Duodenal mucosa (tissue), 2 donors: ENCODE data around the gene MTPN.

ENCODE experiments used
- H3K27ac ChIP-seq: one replicate; pipeline ENCODE4 v1.7.0; 2013; ENCODE audit warnings: low read depth, low read length
- H3K27me3 ChIP-seq, 2 donors: one replicate each; pipeline ENCODE4 v1.7.0; 2013; ENCODE audit warnings: low read length in 2 of 2, control low read depth in 1 of 2; ENCODE audit not compliant: insufficient read depth in 2 of 2, control insufficient read depth in 1 of 2
- H3K36me3 ChIP-seq, 2 donors: one replicate each; pipeline ENCODE4 v1.7.0; 2013; ENCODE audit warnings: low read length in 2 of 2, control low read depth in 1 of 2; ENCODE audit not compliant: insufficient read depth in 2 of 2, control insufficient read depth in 1 of 2
- H3K4me1 ChIP-seq, 2 donors: one replicate each; pipeline ENCODE4 v1.7.0; 2013; ENCODE audit warnings: low read length in 2 of 2, control low read depth in 1 of 2; ENCODE audit not compliant: insufficient read depth in 2 of 2, control insufficient read depth in 1 of 2
- H3K4me3 ChIP-seq, 2 donors: one replicate each; pipeline ENCODE4 v1.7.0; 2013; ENCODE audit warnings: low read length in 2 of 2, low read depth in 1 of 2
- H3K9ac ChIP-seq, 2 donors: one replicate each; pipeline ENCODE4 v1.7.0; 2013; ENCODE audit warnings: low read length in 2 of 2, low read depth in 1 of 2
- H3K9me3 ChIP-seq, 2 donors: one replicate each; pipeline ENCODE4 v1.7.0; 2013; ENCODE audit warnings: low read length in 2 of 2, control low read depth in 1 of 2; ENCODE audit not compliant: control insufficient read depth in 1 of 2

The MTPN gene

DNA sequence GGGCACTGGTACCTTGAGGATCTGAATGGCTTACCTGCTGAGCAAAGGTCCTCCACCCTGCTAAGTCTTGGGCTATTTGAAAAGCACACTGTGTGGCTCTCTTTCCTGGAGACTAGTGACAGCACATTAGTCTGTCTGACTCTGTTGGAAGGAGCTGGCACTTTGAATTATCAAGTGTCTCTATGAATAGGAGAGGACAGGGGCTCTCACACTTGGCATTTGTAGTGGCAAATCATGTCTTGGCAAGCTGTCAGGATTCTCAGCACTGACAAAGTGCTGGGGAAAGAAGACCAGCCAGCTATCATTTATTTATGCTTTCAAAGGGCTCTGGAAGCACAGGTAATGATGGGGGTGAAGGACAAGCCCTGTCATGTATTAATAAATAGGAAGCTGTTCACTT, 62.8 kb downstream of the MTPN start:
- H3K4me3 ChIP-seq: no peak overlapping the region
- no peak overlapping the region for H3K9ac ChIP-seq
- no peaks in the 10 kb centered on the region for H3K9me3 ChIP-seq
- H3K27me3 ChIP-seq: no peaks in the 10 kb centered on the region
- no peaks in the 10 kb centered on the region for H3K36me3 ChIP-seq
- H3K27ac ChIP-seq: no peak overlapping the region
- no peaks in the 10 kb centered on the region for H3K4me1 ChIP-seq

DNA sequence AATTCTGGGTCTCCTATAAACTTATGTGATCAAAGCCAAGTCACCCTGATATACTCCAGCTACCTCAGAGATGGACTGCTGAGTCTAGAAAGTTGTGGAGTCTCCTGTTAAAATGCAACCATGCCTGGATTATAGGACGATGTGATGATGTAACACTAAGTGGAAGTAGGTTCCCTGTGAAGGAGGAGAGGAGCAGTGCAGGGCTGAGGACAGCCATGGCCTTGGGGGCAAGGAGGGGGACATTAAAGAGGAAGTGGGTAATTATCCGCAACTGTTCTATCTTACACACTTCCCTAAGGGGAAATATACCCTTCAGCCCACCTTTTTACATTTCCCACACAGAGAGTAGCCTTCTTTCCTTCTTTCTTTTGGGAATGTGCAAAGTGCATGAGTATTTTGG, 63.8 kb downstream of the MTPN start:
- Histone ChIP-seq H3K9me3 (no peaks in the 10 kb centered on the region), H3K4me3 (no peak overlapping the region), H3K27ac (no peak overlapping the region), H3K4me1 (no peaks in the 10 kb centered on the region), H3K36me3 (no peaks in the 10 kb centered on the region), H3K9ac (no peak overlapping the region), H3K27me3 (no peaks in the 10 kb centered on the region)

DNA sequence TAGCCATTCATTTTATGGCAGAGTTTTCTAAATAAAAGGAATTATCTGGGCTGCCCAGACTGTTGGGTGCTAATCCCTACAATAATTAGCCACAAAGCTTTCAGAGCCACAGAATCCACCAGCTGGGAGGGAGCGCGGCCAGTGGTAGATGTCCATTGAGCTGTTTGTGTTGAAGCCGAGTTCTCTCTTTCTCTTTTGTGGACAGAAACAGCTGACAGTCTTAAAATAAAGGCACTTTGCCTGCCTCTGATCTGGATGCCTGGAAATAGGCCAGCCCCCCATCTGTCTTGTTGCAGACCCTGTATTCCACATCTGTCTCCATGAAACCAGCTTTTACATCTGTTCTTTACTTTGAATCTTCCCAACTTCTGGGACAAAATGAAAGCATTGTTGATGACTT, 66.1 kb downstream of the MTPN start:
- Histone ChIP-seq H3K4me3 (no peak overlapping the region), H3K27ac (no peak overlapping the region)

DNA sequence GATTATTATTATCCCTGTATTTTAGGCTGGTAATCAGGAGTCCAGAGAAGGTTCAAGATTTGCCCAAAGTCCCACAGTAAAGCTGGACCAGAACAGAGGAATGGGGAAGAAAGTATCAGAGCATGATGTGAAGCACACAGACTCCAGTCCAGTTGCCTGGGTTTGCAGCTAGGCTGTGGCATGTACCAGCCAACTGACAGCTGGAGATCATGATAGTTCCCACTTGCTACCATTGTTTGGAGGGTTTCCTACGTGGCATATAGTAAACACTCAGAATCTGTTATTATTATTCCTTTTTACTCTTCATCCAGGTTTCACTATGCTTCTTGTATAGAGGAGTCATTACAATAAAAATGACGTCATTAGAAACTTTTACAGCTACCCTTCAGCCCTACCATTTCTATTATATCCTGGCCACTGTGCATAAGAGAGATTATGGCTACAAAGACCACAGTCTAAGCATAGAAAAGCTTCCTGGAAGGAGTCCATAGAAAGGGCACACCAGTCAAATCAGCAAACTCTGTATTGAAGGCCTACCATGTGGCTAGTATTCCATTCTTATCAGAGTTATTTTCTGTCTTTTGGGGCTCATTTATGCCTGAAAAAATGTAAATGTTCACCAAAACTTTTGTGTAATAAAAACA, 66.6 kb downstream of the MTPN start:
- H3K27me3 ChIP-seq: no peaks in the 10 kb centered on the region
- no peak overlapping the region for H3K4me3 ChIP-seq
- H3K9ac ChIP-seq: no peak overlapping the region
- no peaks in the 10 kb centered on the region for H3K9me3 ChIP-seq
- H3K4me1 ChIP-seq: no peaks in the 10 kb centered on the region
- no peak overlapping the region for H3K27ac ChIP-seq
- no peaks in the 10 kb centered on the region for H3K36me3 ChIP-seq

More for the DNA sequence above, 66.1 kb downstream of the MTPN start:
- Histone ChIP-seq H3K4me1 (no peaks in the 10 kb centered on the region), H3K36me3 (no peaks in the 10 kb centered on the region), H3K27me3 (no peaks in the 10 kb centered on the region), H3K9me3 (no peaks in the 10 kb centered on the region), H3K9ac (no peak overlapping the region)

DNA sequence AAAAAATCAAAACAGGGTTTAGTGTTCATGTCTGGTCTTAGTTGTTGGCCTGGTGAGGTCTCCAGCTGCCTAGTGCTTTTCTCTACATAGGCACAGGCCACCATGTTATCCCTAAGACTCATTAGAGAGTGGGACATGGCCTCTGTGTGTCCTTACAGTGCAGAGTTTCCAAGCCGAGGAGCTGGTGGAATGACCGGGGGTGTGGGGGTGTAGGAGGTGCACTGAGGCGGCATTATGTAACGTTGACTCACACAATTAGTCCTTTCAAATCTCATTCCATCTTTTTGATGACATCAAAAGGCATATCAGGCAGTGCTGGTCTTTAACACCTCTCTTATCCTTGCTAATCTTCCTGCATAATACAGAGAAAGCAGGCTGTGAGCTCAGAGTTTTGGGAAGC, 71.3 kb downstream of the MTPN start:
- no peak overlapping the region for H3K9ac ChIP-seq
- H3K36me3 ChIP-seq: no peaks in the 10 kb centered on the region
- no peaks in the 10 kb centered on the region for H3K4me1 ChIP-seq
- H3K9me3 ChIP-seq: no peaks in the 10 kb centered on the region
- no peak overlapping the region for H3K27ac ChIP-seq
- H3K27me3 ChIP-seq: no peaks in the 10 kb centered on the region
- no peak overlapping the region for H3K4me3 ChIP-seq

DNA sequence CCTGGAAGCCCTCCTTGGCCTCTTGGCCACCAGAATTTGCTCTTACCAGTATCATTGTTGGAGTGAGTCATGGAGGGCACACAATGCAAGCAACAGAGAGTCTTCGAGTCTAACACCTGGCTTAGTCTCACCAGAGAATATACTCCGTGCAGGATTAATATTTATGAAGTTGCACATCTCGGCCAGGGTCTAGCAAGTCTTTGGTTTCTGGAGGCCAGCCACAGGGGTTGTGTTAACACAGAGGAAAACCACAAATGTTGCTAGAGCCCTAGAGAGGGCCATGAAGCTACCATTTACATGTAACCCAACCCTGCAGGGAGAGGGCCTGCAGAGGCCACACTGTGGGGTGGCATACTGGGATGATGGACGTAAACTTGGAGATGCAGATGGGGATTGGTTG, 71.8 kb downstream of the MTPN start:
- Histone ChIP-seq H3K9me3 (no peaks in the 10 kb centered on the region), H3K4me3 (no peak overlapping the region), H3K27ac (no peak overlapping the region), H3K4me1 (no peaks in the 10 kb centered on the region), H3K9ac (no peak overlapping the region), H3K27me3 (no peaks in the 10 kb centered on the region), H3K36me3 (no peaks in the 10 kb centered on the region)

DNA sequence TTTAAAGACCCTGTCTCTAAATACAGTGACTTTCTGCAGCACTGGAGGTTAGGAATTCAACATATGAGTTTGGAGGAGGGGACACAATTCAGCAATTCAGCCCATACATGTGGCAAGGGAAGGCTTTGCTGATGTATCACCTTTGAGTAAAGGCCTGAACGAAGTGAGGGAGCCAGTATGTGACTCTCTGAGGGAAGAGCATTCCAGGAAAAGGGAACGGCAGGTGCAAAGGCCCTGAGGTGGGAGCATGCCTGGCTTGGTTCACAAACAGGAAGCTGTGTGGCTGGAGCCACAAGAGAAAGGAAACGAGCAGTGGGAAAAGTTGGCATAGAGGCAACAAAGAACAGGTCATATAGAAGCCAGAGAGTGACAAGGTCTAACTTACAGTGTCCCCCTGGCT, 72.9 kb downstream of the MTPN start:
- Histone ChIP-seq H3K4me1 (no peaks in the 10 kb centered on the region), H3K36me3 (no peaks in the 10 kb centered on the region), H3K27me3 (no peaks in the 10 kb centered on the region), H3K4me3 (no peak overlapping the region), H3K27ac (no peak overlapping the region), H3K9ac (no peak overlapping the region), H3K9me3 (no peaks in the 10 kb centered on the region)

DNA sequence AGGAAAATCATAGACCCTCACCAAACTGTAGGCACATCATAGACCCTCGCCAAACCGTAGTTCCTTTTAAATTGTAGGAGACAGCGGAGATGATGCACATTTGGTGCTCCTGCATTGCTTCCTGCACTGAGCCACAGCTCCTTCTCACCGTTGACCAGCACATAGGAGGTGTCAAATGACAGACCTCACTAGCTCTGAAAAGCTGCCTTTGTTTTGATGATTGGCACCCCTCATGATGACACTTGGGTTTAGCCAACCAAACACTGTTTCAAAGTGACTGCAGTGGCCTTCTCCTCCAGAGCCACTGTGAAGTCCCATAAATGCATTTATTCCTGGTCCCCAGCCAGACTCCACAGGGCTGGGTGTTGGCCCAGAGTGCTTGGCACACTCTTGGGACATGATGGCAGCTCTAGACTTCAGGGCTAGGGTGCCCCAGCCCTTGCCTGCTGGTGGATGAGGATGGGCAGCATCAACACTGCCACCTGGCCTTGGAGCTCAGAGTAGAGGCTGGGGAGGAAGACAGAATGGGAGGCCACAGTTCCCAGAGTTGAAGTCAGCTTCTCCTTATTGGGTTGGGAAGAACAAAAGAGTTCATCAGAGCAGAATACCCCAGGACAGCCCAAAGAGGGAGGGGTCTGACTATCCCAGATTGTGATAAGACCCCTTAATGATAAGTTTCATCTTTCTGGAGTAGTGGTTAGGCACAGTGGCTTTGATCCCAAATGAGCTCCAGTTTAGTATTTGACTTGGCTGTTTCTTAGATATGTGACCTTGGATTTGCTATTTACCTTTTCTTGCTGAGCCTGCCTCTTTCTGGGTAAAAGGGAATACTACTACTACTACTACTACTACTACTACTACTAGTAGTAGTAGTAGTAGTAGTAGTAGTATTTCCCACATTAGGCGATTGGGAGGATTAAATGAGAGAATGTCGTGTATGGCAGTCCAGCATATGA, 75.3 kb downstream of the MTPN start:
- Histone ChIP-seq H3K27me3 (no peaks in the 10 kb centered on the region), H3K4me1 (no peaks in the 10 kb centered on the region), H3K9ac (no peak overlapping the region), H3K9me3 (no peaks in the 10 kb centered on the region), H3K27ac (no peak overlapping the region), H3K36me3 (no peaks in the 10 kb centered on the region), H3K4me3 (no peak overlapping the region)

DNA sequence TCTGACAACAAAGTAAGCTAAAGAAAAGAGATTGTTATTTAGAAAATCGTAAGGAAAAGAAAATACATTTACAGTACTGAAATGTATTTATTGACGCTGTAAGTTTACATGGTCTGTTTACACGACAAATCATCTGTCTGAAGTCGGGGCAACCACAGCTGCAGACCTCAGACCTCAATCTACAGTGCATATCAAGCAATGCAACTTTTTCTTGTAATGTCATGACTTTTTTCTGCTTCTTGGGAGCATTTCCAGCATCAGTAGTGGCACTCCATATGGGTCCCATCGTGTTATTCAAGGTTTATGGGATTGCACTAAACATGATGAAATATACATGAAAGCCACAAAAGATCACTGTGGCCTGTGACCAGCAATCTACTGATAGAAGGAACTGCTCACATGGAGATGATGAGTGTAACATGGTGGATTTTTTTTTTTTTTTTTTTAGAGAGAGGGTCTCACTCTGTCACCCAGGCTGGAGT, 77.1 kb downstream of the MTPN start:
- Histone ChIP-seq H3K27ac (no peak overlapping the region), H3K36me3 (no peaks in the 10 kb centered on the region), H3K4me1 (no peaks in the 10 kb centered on the region), H3K27me3 (no peaks in the 10 kb centered on the region), H3K9ac (no peak overlapping the region), H3K4me3 (no peak overlapping the region), H3K9me3 (no peaks in the 10 kb centered on the region)

DNA sequence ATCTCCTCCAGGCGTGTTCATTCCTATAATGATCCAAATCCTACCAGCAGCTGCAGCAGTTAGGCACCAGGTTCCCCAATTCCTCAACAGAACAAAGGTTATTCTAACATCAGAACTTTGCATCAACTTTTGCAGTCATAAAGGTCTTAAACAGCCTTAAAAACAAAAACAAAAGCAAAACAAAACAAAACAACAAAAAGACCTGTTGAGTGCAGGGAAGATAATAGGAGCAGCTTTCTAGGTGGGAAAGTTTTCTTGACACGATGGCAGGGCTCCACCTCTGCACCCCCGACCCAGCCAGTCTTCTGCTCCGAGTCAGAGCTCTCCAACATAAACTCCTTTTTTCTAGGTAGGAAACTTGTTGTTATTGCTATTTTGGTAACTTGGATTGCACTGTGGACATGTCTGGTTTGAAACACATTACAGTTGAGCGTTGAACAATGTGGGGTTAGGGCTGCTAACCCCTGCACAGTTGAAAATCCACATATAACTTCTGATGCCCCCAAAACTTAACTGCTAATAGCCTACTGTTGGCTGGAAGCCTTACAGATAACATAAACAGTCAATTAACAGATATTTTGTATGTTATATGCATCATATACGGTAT, 77.6 kb downstream of the MTPN start:
- no peaks in the 10 kb centered on the region for H3K36me3 ChIP-seq
- no peak overlapping the region for H3K4me3 ChIP-seq
- H3K9me3 ChIP-seq: no peaks in the 10 kb centered on the region
- H3K27ac ChIP-seq: no peak overlapping the region
- no peak overlapping the region for H3K9ac ChIP-seq
- no peaks in the 10 kb centered on the region for H3K27me3 ChIP-seq
- H3K4me1 ChIP-seq: no peaks in the 10 kb centered on the region
